Liver (tissue), 3 donors: Measurements from ENCODE around the gene PDK1.

Experiments used
- FOXA1 ChIP-seq: IDR thresholded peaks from 2 replicates; pipeline ENCODE4 v1.6.1; 2016; ENCODE audit warnings: antibody characterized with exemption
- TAF1 ChIP-seq: conservative IDR thresholded peaks from 2 replicates; pipeline ENCODE4 v1.6.1; 2016; ENCODE audit warnings: antibody characterized with exemption, mild to moderate bottlenecking
- TF ChIP-seq, protein P1 (sequence below): fragments of 150-350 bp; IDR thresholded peaks from 2 replicates; pipeline ENCODE4 v1.5.1; 2017; ENCODE audit warnings: improper control_type of control experiment, low read depth, low read length; ENCODE audit not compliant: missing input control
- TF ChIP-seq, protein P2 (sequence below): IDR thresholded peaks from 2 replicates; pipeline ENCODE4 v1.6.1; 2016; ENCODE audit warnings: antibody characterized with exemption
- TF ChIP-seq, protein P3 (sequence below): IDR thresholded peaks from 2 replicates; pipeline ENCODE4 v1.6.1; 2016; ENCODE audit warnings: antibody characterized with exemption
- TF ChIP-seq, protein P4 (sequence below): IDR thresholded peaks from 2 replicates; pipeline ENCODE4 v1.6.1; 2016; ENCODE audit warnings: antibody characterized with exemption, mild to moderate bottlenecking
- donor health status: healthy.
- donor health status: healthy.

DNA sequence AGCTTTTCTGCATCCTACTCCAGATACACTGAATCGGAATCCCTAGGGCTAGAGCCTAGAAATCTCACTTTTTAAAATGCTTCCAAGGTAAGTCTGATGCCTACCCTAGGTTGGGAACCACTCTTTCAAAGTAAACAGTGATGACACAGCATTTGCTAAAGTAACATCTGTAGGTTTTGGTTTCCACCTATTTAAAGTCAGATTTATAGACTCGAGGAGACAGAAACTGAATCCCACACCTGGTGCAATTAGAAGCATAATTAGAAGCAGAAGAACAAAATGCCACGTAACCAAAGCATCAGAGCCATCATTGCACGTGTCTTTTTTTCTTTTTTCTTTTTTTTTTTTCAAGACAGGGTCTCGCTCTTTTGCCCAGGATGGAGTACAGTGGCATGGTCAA, 40.9 kb downstream of the PDK1 start:
- TF ChIP-seq, protein P1, sequence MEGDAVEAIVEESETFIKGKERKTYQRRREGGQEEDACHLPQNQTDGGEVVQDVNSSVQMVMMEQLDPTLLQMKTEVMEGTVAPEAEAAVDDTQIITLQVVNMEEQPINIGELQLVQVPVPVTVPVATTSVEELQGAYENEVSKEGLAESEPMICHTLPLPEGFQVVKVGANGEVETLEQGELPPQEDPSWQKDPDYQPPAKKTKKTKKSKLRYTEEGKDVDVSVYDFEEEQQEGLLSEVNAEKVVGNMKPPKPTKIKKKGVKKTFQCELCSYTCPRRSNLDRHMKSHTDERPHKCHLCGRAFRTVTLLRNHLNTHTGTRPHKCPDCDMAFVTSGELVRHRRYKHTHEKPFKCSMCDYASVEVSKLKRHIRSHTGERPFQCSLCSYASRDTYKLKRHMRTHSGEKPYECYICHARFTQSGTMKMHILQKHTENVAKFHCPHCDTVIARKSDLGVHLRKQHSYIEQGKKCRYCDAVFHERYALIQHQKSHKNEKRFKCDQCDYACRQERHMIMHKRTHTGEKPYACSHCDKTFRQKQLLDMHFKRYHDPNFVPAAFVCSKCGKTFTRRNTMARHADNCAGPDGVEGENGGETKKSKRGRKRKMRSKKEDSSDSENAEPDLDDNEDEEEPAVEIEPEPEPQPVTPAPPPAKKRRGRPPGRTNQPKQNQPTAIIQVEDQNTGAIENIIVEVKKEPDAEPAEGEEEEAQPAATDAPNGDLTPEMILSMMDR: no peak
- TF ChIP-seq, protein P2, sequence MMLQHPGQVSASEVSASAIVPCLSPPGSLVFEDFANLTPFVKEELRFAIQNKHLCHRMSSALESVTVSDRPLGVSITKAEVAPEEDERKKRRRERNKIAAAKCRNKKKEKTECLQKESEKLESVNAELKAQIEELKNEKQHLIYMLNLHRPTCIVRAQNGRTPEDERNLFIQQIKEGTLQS: no peak
- TF ChIP-seq, protein P3, sequence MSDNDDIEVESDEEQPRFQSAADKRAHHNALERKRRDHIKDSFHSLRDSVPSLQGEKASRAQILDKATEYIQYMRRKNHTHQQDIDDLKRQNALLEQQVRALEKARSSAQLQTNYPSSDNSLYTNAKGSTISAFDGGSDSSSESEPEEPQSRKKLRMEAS: no peak
- TF ChIP-seq TAF1: no peak
- TF ChIP-seq, protein P4, sequence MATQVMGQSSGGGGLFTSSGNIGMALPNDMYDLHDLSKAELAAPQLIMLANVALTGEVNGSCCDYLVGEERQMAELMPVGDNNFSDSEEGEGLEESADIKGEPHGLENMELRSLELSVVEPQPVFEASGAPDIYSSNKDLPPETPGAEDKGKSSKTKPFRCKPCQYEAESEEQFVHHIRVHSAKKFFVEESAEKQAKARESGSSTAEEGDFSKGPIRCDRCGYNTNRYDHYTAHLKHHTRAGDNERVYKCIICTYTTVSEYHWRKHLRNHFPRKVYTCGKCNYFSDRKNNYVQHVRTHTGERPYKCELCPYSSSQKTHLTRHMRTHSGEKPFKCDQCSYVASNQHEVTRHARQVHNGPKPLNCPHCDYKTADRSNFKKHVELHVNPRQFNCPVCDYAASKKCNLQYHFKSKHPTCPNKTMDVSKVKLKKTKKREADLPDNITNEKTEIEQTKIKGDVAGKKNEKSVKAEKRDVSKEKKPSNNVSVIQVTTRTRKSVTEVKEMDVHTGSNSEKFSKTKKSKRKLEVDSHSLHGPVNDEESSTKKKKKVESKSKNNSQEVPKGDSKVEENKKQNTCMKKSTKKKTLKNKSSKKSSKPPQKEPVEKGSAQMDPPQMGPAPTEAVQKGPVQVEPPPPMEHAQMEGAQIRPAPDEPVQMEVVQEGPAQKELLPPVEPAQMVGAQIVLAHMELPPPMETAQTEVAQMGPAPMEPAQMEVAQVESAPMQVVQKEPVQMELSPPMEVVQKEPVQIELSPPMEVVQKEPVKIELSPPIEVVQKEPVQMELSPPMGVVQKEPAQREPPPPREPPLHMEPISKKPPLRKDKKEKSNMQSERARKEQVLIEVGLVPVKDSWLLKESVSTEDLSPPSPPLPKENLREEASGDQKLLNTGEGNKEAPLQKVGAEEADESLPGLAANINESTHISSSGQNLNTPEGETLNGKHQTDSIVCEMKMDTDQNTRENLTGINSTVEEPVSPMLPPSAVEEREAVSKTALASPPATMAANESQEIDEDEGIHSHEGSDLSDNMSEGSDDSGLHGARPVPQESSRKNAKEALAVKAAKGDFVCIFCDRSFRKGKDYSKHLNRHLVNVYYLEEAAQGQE: no peak
- no peak for TF ChIP-seq FOXA1
